GM21526 (cell line): Measurements from ENCODE around the gene NCKIPSD.
A peak's percentile ranks its signal among the peaks of the same experiment; 100 is the strongest.

Experiments
- ATAC-seq: cut with Tn5 transposase; IDR thresholded peaks from one replicate; pipeline ENCODE4 v1.9.1; 2021; ENCODE audit warnings: moderate library complexity; ENCODE audit not compliant: unreplicated experiment, low FRiP score

The NCKIPSD gene

DNA sequence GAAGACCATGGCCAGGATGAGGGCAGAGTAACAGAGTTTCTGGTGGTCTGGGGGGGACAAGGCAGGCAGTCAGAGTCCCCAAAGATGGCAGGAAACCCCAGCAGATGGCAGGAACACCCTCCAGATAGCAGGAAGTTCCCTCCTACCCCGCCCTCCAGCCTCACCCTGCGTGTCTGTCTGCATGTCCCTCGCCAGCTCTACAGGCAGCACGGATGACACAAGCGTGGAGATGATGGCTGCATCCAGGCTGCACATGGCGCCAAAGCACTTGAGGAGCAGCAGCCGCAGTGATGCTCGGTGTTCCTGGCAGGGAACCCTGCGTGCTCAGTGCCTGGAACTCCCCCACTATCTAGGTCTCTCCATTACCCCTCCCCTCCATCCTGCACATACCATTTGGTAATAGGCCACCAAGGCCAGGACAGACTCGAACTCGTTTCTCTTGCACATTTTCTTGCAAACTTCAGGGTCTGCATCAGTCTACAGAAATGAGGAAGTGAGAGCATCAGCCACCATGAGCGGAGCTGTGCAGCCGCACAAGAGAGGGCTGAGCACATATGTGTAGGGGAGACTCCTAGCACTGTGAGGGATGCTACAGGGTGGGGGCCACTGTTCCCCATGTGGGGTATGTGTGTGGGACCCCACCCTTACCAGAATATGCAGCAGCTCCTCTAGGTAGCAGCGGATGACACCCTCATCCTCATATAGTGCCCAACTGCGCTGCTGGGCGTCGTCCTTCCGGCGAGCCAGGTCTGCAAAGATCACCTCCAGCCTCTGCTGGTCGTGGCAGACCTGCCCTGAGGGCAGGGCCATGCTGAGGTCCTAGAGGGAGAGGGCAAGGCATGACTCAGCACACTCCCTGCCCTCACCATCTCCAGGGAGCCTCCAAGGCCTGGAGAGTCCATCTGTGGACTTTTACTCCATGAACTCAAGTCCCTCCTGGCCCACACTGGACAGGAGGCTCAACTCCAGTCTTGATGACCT lies 6.0 kb downstream of the NCKIPSD start:
- ATAC-seq, result no peak

DNA sequence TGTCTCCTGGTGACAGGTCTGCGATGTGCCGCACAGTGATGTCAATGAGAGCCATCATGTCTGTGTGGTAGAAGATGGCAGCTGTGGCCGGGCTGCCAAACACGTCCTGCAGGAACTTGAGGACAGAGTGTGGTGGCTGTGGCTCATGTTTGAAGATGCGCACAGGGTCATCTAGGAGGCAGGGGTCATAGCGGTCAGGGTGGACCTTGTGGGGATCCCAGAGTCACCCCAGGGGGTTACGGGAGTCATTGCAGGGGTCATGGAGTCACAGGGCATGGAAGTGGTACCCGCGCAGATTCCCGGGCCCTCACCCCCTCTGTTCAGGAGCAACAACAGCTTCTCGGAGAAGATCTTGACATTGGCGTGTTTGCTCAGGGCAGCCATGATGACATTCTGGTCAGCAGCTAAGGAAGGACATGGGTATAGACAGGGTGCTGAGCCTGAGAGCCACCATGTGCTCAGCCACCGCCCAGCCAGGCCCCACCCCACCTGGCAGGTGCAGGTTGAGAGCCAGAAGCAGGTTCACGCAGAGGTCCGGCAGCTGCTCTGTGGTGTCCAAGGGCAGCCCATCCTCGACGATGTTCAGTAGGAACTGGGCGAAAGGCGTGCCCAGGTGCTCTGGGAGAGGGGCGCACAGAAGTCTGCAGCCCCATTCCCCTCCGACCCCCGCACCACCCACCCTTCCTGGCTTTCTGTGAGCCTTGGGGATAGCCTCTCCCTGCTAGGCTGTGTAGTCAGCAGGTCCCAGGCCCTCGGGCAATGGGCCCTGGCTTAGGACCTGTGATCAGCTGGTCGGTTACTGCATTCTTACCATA lies 6.9 kb downstream of the NCKIPSD start:
- ATAC-seq, result no peak

DNA sequence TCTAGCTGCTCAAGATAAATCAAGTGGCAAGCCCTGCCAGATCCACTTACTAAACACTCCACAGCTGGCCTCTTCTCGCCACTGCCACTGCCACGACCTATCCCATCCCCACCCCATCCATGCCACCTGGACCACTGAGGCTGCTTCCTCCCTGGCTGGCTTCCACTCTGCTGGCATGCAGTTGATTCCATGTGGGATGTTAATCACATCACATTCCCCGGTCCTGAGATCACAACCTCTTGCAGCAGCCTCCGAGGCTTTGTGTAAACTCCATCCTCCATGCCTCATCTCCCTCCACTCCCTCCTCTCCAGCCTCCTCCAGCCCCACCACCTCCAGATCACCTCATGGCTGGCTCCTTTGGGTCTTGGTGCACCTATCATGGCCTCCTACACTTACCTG lies 7.7 kb downstream of the NCKIPSD start:
- ATAC-seq, result no peak

DNA sequence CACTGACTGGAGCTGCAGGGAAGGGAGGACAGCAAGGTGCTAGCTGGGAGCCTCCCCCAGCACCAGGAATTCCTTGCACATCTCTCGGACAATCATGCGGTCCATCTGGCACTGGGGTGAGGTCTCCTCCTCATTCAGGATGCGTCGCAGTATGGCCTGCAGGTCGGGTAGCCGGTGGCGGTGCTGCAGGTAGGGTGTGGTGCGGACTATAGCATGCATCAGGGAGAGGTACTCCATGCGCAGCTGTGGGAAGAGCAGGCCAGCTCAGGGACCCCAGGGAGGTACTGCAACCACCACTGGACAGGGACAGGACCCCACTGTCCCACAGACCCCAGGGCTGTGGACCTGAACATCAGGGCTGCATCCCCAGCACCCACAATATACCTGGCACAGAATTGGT lies 11.2 kb downstream of the NCKIPSD start:
- no peak for ATAC-seq

DNA sequence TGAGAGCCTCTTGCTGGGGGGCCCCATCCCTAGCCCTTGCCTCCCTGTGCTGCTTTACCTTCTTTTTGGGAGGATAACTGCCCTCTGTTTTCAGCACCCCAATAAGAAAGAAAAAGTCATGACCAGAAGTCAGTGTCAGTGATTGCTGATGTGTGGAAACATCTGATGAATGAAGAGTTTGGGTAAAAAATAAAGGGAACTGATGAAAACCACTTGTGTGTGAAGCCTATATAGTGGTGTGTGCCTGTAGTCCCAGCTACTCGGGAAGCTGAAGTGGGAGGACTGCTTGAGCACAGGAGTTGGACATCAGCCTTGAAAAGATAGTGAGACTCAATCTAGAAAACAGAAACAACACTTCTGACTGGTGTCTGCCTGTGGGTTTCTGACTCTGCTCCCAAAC lies 13.2 kb downstream of the NCKIPSD start:
- no peak for ATAC-seq

DNA sequence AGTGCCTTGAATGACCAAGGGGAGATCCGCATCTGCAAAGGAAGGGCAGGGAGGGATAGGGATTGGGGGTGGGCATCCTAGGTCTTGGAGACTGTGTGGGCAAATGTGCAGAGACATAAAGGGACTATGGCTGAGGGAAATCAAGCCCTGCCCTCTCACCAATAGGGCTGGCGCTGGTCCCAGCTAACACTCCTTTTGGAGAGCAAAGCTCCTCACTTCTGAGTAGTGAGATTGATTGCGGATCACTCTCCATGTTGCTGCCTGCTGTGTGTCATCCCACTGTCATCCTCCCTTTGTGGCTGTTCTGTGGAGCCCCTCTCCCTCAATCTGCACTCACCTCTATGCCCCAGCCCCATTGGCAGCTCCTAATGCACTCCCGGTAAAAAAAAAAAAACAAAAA lies 20.8 kb downstream of the NCKIPSD start:
- ATAC-seq, result no peak

DNA sequence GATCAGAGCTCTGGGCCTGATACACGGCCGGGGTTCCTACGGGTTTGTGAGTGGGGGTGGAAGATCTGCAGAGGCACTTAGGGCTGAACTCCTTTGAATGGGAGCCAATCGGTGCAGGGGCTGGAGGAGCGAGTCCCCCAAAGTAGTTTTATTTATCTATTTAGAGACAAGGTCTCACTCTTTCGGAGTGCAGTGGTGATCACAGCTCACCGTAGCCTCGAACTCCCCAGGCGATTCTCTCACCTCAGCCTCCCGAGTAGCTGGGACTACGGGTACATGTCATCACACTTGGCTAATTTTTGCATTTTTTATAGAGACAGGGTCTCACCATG lies 21.4 kb downstream of the NCKIPSD start:
- ATAC-seq, result no peak

DNA sequence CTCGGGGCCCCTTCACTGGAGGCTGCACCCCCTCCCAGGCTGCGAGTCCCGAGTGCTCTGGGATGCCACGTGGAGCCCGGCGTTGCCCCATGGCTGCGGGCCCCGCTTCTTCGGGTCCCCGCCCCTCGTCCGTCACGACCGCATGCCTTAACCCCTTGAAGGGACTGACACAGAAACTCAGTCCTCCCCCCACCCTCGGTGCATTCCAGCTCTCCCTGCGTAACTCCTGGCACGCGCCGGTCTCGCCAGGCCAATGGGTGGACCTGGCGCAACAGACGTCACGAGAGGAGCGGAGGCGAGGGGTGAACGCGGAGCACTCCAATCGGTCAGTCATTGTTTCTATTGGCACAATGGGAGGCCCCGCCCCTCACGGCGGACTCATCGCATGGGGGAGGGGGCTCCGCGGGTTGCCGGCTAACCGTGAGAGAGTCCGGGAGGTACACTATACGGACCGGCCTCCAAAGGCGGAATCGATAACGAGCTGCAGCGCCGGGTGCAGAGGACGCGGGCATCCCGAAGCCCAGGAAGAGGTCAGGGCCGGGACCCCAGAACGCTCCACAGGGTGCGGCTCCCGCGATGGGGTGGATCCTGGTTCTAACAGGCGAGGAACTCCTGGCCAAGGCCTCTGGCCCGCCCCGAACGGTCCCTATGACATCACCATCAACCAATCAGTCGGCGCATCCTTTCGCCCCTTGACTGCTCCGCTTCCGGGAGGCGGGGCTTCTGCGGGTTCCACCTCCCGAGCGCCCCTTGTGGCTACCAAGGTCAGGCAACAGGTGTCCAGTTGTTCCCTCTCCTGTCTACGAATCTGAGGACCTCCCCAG lies 22.0 kb downstream of the NCKIPSD start:
- peak; percentile 72 for ATAC-seq

DNA sequence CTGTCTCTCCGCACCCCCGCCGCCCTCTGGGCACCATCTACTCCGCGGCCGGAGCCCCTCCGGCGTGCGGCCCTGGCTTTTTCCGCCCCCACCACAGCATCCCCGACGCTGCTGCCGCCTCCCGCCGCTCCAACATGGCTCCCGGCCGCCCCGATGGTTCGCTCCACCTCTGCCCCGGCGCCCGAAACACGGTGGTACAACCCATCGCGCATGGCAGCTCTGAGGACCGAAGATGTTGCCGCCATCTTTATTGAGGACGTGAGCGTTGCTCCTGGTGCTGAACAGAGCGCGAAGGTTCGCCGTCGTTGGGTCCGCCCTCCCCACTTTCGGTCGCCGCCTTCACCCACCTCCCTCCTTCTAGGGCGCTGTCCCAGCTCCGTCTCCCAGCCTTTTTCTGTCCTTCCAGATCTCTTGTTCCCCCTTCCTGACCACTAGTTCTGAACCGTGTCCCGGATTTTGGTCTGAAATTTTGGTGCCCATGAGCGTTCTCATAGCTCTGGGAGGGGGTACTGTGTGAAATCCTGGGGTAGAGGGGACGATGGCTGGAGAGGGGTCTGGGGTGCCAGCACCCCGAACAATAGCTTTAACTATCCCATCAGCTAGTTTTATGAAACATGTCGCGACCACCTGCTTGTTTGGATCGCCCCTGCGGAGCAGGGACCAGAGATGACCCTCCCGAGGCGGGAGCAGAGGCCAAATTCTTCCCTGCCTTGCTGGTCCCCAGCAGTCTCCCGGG lies 22.8 kb downstream of the NCKIPSD start, which contains the start of gene CELSR3:
Gene CELSR3, minus strand, starts transcription at position 134 of the 736 bp plus-strand sequence. CDS start 252 bp downstream, outside the sequence.
- no peak for ATAC-seq

DNA sequence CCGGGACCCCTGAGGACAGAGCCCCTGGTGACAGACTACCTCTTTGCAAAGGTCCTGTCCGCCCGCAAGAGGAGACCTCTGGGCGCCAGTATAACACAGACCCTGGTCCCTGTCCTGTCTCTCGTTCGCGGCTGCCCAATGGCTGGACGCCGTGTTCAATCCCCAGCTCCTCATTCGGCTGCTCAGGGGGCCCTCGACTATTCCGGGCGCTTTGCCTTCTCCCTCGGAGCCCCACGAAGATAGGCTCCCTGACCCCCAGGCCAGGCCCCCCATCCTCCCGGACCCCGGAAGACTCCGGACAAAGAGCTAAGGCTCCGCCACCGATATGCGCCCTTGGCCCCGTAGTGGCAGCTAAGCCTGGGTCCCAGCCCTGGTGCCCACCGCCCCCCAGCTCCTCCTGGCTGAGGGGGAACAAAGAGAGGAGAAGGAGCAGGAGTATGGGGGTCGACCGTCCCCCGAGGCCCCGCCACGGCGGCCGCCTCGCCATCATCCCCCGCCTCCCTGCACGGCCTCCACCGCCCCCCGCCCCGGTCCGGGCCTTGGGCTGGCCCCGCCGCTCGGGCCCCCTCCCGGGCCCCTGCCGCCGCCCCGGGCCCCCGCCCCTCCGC lies 23.5 kb downstream of the NCKIPSD start:
- no peak for ATAC-seq

DNA sequence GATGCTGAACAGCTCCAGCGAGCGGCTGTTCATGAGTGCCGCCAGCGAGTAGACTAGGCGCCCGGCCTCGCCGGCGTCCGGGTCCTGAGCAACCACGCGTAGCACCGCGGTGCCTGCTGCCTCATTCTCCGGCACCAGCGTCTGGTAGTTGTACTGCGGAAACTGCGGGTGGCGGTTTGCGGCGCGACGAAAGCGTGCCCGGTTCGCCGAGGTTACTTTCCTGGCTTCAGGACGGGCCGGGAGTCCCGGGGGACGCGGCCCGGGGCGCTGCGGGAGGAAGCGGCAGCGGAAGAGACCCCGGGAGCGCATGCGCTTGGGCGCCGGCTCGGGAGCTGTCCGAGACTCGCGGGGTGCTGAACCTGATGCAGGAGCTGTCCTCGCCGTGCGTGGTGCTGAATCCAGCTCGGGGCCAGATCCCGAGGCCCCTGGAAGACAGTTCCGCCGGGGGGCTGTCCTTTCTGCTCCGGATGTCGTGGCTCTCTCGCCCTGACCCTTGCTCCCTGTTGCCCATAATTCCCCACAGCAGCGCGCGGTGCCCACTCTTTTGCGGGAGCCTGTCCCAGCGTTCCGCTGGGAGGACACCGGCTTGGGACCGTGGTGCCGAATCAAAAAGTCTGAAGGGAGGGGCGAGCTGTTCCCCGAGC lies 24.1 kb downstream of the NCKIPSD start:
- ATAC-seq, result no peak

DNA sequence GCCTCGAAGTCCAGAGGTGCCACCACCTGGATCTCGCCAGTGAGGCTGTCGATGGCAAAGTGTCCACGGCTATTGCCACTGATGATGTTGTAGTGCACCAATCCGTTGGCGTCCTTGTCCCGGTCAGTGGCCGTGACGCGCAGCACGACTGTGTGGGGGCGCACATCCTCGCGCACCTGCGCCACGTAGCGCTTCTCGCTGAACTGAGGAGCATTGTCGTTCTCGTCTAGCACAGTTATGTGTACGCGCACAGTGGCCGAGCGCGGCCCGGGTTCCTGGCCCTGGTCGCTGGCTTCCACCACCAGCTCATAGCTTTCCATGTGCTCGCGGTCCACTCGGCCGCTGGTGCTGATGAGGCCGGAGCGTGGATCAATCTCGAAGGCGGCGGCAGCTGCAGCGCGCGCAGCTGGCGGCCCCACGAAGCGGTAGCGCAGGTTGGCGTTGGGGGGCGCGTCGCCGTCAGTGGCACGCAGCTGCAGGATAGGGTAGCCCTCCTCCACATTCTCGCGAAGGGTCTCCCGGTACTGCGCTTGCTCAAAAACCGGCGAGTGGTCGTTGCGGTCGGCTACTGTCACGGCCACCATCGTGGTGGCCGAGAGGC lies 24.8 kb downstream of the NCKIPSD start:
- ATAC-seq, result no peak

DNA sequence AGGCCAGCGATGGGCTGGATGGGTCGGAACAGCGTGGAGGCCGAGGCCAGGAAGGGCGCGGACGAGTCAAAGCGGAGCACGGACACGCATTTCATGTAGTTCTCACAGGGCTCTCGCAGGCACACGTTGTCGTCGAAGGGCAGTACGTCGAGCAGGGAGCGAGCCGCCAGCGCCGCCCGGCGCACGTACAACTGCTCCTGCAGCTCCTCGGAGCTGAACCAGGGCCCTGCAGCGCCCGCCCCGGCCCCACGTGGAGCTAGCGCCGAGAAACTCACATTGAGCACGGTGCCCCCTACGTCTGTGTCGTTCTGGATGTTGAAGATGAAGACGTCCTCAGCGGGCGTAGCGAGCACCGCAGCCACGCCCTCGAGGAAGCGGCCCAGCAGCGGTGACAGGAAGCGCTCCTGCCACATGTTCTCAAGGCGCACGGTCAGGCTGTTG lies 28.9 kb downstream of the NCKIPSD start:
- no peak for ATAC-seq

DNA sequence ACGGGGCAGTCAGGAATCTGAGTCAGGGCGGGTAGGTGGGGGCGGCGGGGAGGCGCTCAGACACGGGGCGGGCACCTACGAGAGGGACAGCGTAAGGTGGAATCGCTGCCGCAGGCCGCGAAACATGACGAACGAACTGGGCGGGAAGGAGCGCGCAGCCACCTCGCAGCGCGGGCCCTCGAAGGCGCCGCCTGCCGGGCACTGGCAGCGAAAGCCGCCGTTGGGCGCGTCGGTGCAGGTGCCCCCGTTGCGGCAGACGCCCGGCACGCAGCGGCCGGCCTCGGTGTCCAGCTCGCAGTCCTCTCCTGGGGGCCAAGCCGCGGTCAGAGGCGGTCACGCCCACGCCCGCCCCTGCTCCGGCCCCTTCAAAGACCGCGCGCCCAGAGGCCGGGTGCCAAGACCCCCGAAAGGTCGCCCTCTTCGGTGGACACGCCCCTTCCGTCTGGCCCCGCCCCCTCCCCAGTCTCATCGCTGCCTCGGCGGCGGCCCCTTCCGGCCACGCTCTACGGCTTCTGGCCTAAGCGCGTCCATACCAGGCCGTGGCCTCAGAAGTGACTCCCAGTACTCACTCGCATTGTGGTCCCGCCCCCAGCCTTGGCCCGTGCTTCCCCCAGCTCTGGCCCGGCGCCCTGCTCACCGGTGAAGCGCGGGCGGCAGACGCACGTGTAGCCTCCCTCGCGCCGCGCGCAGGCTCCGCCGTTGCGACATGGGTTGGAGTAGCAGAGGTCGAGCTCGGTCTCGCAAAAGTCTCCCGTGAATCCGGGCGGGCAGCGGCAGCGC lies 29.5 kb downstream of the NCKIPSD start:
- no peak for ATAC-seq

DNA sequence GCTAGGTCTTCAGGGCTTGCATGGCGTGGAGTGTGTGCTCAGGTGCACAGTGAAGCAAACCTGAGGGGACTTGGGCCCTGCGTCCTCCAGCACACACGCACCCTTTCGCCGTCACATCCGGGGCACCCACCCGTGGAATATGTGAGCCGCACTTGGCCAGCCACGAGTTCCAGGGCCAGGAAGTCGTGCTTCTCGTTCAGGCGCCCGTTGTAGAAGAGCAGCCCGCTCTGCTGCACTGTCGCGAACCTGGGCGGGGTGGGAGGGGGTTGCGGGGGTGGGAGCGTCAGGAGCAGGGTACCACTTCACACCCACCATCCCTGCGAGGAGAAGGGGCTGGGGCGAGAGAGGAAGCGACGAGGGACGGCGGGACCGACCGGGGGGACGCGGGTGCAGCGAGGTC lies 30.1 kb downstream of the NCKIPSD start:
- no peak for ATAC-seq

DNA sequence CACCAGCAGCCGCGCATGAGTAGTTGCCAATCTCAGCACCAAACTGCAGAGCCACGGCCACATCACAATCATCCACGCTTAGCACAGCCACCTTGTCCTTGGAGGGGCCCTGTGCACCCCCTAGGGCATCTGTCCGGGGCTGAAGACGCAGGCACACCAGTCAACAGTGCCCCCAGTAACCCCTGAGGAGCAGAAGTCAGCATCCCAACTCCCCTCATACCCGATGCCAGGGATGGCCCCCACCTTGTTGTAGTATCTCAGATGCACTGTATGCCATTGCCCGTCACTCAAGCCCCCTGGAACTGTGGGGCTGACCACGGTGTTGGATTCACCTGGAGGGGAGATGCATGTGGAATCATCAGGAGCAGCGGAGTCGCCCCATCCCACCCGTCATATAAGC lies 30.7 kb downstream of the NCKIPSD start:
- no peak for ATAC-seq

DNA sequence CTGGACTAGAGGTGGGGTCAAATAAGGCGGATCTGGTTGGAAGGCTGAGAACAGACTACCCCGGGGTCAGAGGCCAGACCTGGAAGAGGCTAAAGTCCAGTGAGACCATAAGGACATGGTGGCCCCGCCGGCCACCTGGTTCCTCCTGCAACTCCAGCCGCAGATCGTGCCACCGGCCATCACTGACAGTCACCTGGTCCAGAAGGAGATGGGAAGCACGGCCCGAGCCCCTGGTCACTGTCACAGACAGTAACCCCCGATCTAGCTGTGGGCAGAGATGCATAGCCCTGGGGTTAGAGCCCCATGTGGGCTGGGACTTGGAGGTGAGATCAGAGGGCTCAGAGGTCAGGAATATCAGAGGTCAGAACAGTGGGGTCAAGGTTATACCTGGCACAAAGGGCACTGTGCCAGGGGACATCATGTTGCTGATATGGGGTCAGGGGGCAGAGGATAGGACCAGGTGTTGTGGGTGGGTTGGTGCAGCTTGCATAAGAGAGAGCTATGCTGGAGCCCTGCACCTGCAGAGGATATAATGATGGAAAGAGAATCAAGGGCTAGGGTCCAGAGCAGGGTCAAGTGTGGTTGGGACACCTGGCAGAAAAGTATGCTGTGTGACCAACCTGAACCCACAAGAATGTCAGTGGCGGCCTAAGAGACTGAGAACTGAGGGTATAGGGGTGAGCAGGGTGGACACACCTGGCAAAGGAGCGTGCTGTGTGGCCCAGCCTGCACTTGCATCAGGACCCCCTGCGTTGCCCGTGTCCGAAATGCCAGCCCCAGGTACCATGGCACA lies 32.6 kb downstream of the NCKIPSD start:
- ATAC-seq, result no peak
